Mucosa of descending colon (tissue), 3 donors: ENCODE measurements around the gene PTRH1. TPM values are rescaled to one million over a fixed set of nuclear protein-coding genes. Genes with fewer than 3 reads are reported as not detected.

Experiments
- ATAC-seq: fragments of 200-7000 bp; cut with Tn5 transposase; one replicate; pipeline ENCODE4 v1.9.1; 2020; ENCODE audit warnings: mild to moderate bottlenecking, moderate library complexity
- DNase-seq, 3 donors: peaks; one replicate each; pipeline ENCODE4 v3.0.0-alpha.2; 2020
- H3K36me3 ChIP-seq: fragments of 200-600 bp; one replicate; pipeline ENCODE4 v1.8.0; 2021; ENCODE audit warnings: low read depth, mild to moderate bottlenecking
- H3K4me1 ChIP-seq: fragments of 200-600 bp; one replicate; pipeline ENCODE4 v1.8.0; 2021; ENCODE audit warnings: low read depth, mild to moderate bottlenecking
- H3K4me3 ChIP-seq: fragments of 200-600 bp; one replicate; pipeline ENCODE4 v1.8.0; 2021; ENCODE audit warnings: mild to moderate bottlenecking
- H3K9me3 ChIP-seq: fragments of 200-600 bp; one replicate; pipeline ENCODE4 v1.8.0; 2021; ENCODE audit warnings: mild to moderate bottlenecking
- intact Hi-C, 2 donors: fragments of 100-400 bp; cut with DNase I in 1 of 2; cut with micrococcal nuclease in 1 of 2; formaldehyde crosslinking; loops; one replicate each; pipeline versions ENCODE4 v1.11.0 to v1.11.1; 2022; cut with DNase I, micrococcal nuclease
- total RNA-seq, 3 donors: library from RNA; stranded (reverse); fragmentation: NEBNext Ultra II Directional in 2 of 3; extraction: Animal tissue kit (Norgen Biotek cat#: 25700) in 2 of 3; gene quantifications; one replicate each; pipeline versions ENCODE4 v1.2.1 to v1.2.4, GENCODE V29; 2021 to 2023
- TF ChIP-seq, protein P1 (sequence below): fragments of 200-600 bp; IDR thresholded peaks from one replicate; pipeline ENCODE4 v1.8.0; 2022; ENCODE audit warnings: antibody characterized with exemption, mild to moderate bottlenecking
- donor health status: DM: no; HTN: no; CAD: no; lungs with moderate emphysema.
- donor health status: DM: no; HTN: no; CAD: no.
- donor health status: DM: no; HTN: yes; CAD: no.

The PTRH1 gene
- total RNA-seq, 3 donors from 2014 or later, result 5.1 to 10.5 (median 10.3) TPM

DNA sequence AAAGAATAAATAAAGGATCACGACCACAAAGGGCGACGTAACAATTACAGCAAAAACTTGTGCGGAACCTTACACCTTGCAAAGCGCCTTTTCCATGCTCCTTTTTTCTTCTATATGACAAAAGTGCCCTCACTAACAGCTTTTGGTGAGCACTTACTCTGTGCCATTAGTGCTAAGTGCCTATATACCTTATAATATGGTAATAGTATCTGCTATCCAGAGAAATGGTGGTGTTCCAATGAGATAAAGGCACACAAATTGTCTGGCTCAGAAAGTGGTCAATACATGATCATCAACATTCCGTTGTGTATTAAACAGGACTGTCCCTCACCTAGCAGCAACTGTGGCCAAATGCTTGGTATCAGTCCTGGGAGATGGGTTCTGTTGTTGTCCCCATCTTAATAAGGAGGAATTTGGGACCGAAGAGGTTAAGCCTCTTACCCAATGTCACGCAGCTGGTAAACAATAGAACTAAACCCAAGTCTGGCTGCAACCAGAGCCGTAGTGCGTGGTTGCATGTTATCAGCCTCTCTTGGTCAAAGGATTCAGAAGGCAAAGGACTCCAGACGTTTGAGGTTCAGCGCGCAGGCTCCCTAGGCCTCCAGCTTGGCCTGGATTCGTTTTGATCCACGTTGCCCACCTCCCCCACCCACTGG, 20.2 kb upstream of the PTRH1 start:
- ATAC-seq, result no peak
- no peaks in the 10 kb centered on the region for H3K9me3 ChIP-seq
- H3K36me3 ChIP-seq, result no peaks in the 10 kb centered on the region
- H3K4me3 ChIP-seq, result no peak overlapping the region
- DNase-seq, result no peak
- H3K4me1 ChIP-seq, result peaks cover 18% of the 10 kb centered on the region
- TF ChIP-seq, protein P1, sequence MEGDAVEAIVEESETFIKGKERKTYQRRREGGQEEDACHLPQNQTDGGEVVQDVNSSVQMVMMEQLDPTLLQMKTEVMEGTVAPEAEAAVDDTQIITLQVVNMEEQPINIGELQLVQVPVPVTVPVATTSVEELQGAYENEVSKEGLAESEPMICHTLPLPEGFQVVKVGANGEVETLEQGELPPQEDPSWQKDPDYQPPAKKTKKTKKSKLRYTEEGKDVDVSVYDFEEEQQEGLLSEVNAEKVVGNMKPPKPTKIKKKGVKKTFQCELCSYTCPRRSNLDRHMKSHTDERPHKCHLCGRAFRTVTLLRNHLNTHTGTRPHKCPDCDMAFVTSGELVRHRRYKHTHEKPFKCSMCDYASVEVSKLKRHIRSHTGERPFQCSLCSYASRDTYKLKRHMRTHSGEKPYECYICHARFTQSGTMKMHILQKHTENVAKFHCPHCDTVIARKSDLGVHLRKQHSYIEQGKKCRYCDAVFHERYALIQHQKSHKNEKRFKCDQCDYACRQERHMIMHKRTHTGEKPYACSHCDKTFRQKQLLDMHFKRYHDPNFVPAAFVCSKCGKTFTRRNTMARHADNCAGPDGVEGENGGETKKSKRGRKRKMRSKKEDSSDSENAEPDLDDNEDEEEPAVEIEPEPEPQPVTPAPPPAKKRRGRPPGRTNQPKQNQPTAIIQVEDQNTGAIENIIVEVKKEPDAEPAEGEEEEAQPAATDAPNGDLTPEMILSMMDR, result no peak
- intact Hi-C loops, result loop anchor here in 1 of 2 donors (5.0 to 10.0 kb wide), 2 partner anchors 47 to 139 kb away; partner anchors contain the start of gene AK1

DNA sequence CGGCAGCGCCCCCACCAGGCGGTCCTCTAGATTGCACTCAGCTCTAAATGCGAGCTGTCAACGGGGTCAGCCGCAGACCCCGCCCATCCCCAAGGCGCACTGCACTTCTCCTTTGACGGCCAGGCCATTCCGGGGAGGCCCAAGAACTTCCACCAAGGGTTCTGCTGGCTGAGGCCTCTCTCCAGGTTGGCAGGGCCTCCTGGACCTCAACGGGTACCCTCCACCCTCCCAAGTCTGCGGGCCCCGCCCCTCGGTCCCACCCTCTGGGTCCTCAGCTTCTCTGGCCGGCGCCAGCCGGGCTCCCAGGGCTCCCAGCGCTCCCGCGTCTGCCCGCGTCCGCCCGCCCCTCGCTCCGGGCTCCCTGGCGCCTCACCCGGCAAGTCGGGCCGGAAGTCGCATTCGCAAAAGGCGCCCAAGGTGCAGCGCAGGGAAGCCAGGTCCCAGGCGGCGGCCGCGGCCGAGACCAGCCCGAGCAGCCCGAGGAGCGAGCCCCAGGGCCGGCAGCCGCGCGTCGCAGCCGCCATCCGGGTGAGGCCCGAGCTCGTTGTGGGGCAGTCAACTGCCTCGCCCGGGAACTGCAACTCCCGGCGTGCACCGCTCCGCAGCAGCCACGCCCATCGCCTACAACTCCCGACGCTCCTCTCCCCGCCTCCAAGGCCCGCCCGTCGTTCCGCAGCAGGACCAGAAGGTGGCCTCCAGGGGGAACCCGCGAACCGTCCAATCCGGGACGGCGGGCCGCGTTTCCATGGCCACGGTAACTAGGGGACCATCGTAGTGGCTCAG, 19.5 kb upstream of the PTRH1 start, which contains the start of gene TOR2A:
TSS of gene TOR2A (minus strand) at position 548 of the 783 bp plus-strand sequence. CDS start at position 524, 24 bp downstream.
- Histone ChIP-seq H3K4me3 (peak within 1 kb of the TSS; percentile 60), H3K4me1 (peaks cover 11% of the 10 kb centered on the region), H3K36me3 (no peaks in the 10 kb centered on the region), H3K9me3 (no peaks in the 10 kb centered on the region)
- DNase-seq (peak; percentile 97 to 98 (median 98)), ATAC-seq (peak; percentile 97)
- TF ChIP-seq, protein P1, result peak; percentile 96
- intact Hi-C loops, result loop anchor here in 1 of 2 donors (5.0 to 10.0 kb wide), 2 partner anchors 47 to 140 kb away; partner anchors contain the start of gene AK1

DNA sequence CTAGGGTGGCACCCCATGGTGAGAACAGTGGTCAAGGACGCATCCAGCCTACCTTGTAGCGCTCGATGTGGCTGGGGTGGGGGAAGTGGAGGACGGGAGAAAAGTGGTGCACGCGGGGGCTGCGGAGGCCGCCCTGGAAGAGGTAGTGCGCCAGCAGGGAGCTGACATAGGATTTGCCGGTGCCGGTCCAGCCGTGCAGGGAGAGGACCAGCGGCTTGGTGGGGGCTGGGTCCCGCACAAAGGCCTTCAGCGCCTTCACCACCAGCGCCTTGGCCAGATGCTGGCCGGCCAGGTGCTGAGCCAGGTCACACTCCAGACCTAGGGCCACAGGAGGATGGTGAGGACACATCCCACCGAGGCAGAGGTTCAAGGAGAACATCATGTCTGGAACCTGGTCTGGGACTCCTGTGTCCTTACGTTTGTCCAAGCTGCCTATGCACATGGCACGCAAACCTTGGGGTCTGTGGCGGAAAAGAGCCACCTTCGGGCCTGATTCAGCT, 18.8 kb upstream of the PTRH1 start:
- intact Hi-C loops, result loop anchor here in 1 of 2 donors (10.0 kb wide), 1 partner anchor 141 kb away; the partner anchor contains the start of gene AK1
- H3K9me3 ChIP-seq, result no peaks in the 10 kb centered on the region
- H3K36me3 ChIP-seq, result no peaks in the 10 kb centered on the region
- peaks cover 7% of the 10 kb centered on the region for H3K4me1 ChIP-seq
- DNase-seq (peak in 1 of 3 donors; percentile 59), ATAC-seq (no peak)
- TF ChIP-seq, protein P1, result no peak
- H3K4me3 ChIP-seq, result no peak overlapping the region

DNA sequence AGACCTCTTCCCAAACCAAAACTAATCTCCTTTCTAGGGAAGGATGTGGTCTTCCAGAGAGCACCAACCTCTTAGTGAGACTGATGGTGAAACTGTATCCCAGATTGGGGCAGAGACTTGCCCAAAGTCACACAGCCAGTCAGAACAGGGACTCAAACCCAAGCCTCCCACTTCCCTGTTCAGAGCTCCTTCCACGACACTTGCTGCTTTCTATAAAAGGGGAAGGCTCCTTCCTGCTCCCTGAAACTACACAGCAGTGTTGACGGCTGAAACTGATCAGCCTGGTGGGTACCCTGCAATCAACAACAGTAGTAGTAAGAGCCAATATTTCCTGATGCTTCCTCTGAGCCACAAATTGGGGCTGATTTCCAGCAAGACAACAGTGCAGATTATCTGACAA, 18.2 kb upstream of the PTRH1 start:
- no peak for ATAC-seq

DNA sequence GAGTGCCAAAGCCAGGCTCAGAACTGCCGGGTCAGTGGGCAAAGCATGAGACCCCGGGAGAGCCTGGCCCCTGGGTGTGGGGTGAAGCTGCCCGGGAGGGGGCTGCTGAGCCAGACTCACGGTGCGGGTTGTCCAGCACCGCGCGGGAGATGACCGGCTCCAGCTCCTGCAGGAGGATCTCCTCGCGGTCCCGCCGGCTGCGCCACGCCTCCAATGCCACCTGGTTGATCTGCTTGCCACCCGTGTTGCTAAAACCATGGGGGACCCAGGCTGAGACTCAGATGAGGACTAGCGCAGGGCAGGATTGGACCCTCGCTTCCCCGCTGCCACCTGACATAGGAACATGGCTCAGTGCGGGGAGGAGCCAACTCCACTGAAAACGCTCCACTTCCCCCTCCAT, 17.0 kb upstream of the PTRH1 start:
- no peaks in the 10 kb centered on the region for H3K36me3 ChIP-seq
- ATAC-seq, result no peak

More for the DNA sequence above, 18.2 kb upstream of the PTRH1 start:
- no peaks in the 10 kb centered on the region for H3K36me3 ChIP-seq
- intact Hi-C loops, result loop anchor here in 1 of 2 donors (10.0 kb wide), 1 partner anchor 141 kb away; the partner anchor contains the start of gene AK1
- no peak for DNase-seq
- H3K4me3 ChIP-seq, result no peak overlapping the region
- H3K9me3 ChIP-seq, result no peaks in the 10 kb centered on the region
- TF ChIP-seq, protein P1, result no peak
- H3K4me1 ChIP-seq, result peaks cover 7% of the 10 kb centered on the region

More for the DNA sequence above, 17.0 kb upstream of the PTRH1 start:
- H3K4me3 ChIP-seq, result no peak overlapping the region
- DNase-seq, result no peak
- H3K9me3 ChIP-seq, result no peaks in the 10 kb centered on the region
- H3K4me1 ChIP-seq, result peaks cover 7% of the 10 kb centered on the region
- TF ChIP-seq, protein P1, result no peak
- intact Hi-C loops, result loop anchor here in 1 of 2 donors (10.0 kb wide), 1 partner anchor 142 kb away; the partner anchor contains the start of gene AK1
